NCI-H1694 (cell line): ENCODE measurements around the gene MED27.

Source experiments
- DNase-seq: peaks from one replicate; lab custom pipeline; 2025; lab: John Stamatoyannopoulos, UW

MED27 gene

DNA sequence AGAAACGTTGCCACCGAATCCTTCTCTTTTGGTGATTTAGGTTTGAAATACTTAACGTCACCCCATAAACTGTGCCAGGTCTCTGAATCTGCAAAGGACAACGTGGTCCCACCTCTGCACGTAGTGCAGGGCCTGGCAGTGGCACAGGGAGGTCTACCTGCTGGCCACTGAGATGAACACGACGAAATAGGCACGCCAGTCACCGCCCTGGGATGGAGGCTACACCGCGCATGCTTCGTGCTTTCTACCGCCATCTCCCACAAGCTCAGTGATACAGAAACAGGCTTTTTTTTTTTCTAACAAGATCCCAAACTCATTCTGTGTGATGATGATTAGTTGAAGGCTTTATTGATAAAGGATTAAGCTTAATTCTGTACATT lies 199.8 kb downstream of the MED27 start:
- DNase-seq = no peak

DNA sequence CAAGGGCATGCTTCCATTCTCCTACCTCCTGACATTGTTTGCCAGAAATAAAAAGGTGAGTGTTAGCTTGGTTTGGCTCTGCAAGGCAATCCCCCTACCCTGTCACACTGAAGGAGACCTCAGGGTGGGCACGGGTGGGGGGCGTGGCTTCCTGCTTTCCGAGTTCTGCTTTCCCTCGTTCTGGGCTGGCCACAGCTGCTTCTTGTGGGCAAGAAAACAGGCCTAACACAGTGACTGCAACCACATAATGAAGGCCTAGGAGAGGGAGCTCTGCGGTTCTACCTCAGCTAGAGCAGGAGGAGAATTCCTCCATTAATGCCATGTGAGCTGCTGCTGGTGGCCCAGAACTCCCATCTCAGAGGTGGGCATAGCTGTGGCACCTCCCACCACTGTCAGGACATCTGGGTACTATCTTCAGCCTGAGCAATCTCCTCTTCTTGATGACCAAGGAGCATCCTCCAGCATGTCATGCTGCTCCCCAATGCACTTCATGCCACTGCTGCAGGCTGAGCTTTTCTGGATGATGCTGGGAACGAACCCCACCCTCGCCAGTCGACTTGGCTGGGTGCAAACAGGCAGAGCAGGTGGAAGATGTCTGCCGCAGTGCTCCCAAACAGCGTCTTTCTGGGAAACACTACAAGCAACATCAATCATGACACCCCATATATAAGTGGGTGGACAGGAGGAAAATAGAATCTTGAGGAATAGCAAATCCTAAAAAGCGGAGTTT lies 200.3 kb downstream of the MED27 start:
- DNase-seq = no peak

DNA sequence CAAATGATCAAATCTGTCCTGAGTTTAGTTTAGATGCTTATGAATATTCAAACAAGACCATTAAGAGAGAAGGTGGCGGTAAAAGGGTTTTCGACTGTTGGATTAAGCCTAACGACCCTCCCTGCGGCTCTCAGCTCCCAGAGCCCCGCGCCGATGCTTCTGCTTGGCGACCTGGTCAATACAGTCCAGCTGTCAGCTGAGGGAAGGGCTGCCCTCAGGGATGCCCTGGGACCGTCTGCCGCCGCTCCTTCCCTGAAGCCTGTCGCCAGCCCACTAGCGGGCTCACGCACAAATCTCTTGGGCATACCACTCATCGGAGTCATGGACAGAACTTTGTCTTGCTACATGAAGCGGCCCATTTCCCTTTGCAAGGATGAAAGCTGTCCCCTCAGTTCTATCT lies 203.2 kb downstream of the MED27 start:
- no peak for DNase-seq

DNA sequence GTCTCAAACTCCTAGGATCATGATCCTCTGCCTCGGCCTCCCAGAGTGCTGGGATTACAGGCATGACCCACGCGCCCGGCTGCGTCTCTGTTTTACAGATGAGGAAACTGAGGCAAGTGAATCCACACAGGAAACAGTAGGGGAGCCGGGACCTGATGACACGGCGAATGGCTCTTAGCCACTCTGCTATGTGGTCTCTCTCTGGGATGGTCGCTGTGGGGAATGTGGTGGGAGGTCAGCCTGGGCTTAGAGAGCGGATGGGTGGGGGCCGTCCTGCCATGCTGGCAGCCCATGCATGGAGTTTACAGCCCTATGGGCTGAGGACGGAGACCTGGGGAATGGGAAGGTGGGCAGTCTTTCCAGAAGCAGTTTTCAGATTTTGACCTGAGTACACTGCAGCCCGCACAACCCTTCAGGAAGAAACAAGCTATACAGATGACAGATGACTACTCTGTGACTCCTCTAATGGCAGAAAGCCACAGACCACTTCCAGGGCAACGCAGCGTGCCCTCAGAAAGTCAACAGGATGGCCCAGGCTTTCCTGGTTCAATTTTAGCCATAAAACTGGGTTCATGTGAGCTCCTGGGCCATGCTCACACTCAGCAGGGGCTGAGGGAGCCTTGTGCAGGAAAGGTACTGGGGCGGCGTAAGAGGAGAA lies 203.7 kb downstream of the MED27 start:
- no peak for DNase-seq

DNA sequence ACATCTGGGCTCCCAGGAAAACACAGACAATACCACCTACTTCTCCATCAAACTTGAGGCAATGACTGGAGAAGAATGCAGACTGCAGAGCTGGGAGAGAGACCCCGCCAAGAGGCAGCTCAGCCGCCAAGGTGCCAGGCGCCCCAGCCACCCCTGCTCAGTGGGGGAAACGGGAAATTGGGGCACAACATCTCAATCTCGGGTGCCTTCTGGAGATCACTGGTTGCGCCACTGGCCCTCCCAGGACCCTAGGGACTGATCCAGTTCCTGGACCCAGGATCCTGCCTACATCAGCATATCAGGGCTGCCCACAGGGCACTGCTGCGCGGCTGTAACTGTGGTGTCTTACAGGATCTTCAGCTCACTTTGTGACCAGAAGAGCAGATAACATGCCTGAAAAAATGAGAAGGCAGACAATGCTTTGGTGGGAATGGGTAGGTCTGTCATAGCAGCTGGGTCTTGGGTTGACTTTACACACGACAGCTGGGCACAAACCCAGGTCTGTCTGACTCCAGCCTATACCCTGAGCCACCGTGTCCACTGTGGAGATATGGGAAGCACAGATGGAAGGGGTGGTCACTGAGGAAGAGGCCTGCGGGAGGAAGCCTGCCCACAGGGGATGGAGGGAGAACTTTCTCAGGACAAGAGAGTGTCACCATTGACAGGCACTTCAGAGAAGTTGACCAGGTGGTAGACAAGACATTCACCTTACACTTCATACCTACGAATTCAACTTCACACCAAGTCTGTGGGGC lies 204.6 kb downstream of the MED27 start:
- no peak for DNase-seq

DNA sequence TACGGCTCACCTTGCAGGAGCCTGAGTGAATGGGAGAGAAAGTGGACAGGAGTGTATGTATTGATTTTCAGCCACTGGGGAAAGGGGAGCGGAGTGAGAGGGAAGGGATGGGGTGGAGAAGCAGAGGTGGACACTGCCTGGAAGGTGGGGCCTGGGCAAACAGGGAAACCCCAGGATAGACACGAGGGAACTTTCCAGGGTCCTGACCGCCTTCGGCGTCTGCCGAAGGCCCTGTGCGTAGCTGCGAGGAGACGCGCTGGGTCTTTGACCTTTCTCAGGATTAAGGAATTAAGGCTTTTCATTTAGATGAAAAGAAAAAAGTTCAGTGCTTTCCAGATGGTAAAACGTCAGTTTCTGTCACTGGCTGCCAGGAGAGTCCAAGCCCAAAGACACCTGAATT lies 205.2 kb downstream of the MED27 start:
- no peak for DNase-seq

DNA sequence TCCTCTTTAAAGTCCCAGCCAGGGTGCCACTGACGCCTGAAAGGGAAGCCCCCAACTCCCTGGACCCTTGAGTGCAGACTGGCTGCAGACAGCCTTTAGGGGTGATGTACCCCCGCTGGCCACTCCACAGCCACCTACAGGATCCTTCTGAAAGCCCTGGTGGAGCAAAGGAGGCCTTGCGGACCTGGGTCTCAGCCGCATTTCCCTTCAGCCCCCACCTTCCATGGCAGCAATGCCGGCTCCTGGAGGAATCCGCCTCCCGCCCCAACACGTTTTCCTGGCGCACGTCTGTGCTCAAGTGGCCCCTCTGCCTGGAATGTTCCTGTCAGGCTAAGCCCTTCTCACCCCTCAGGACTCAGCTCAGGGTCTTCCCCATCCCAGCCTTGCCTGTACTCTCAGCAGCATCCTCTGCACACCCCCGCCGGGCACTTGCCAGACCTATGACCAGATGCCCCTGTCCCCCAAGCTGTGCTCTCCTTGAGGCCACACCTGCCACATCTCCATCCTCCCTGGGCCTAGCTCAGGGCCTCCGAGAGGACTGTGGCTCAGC lies 205.7 kb downstream of the MED27 start:
- no peak for DNase-seq

DNA sequence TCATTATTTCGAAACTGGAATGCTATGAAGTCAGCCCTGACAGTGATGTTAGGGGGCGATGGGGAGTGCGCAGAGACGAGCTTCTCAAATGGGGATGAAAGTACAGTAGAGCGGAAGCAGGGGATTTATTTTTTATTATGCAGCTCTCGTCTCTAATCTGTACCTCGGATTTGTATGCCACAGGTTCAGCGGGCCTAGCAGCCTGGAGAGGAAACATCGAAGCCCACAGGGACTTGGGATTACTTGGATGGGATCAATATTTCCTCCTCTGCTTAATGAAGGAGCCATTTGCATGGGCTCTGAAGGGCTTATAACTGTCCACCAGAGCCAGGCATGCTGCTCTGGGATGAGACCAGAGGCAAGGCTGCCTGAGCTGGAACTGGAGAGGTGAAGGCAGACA lies 206.3 kb downstream of the MED27 start:
- no peak for DNase-seq

DNA sequence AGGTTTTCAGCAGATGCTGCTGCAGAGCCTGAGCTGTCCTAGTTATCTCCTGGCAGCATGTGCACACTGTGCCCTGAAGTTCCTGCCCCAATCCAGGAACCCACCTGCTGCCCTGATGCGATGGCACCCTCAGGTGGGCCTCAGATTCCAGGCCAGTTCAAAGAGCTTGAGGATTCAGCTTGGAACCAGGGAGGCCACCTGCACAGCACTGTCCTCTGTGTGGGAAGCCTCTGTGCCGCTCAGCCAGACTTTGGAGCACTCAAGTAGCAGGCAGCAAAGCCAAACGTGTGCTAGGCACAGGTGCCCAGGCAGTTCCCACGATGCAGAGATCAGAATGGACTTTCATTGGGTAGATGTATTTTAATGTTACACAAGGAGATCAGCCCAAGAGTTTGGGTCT lies 207.0 kb downstream of the MED27 start:
- no peak for DNase-seq

DNA sequence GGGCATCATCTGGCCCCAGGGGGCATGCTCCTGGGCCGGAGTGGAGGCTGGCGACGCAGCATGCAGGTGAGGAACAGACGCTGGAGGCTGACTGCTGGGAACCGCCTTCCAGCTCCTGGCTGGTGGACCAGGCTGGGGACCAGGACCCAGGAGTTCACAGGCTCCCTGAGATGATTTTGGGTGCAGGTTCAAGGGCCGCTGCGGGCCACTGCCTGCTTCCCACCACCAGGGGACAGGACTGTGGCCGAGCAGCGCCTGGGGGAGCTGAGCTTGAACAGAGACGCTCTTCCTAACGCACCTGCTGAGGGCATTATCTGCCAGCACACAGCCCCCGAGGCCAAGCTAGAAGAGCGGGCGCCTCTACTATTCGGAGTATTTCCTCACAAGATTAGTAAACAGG lies 207.7 kb downstream of the MED27 start:
- no peak for DNase-seq

DNA sequence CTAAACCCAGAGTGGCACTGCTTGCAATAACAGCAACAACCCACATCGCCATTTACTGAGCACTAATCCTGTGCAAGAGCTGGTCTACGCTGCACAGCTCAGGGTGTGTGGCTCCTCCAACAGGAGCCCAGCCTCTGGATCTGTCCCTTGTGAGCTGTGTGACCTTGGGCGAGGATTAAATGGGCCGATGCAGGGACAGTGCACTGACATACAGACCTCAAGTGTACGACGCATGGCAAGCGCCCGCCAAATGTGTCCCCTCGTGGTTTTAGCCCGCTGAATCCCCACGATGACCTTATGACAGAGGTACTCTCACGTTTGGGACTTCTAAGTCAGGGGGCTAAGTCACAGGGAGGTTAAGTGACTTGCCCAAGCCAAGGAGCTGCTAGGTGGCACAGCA lies 209.5 kb downstream of the MED27 start:
- DNase-seq = no peak

DNA sequence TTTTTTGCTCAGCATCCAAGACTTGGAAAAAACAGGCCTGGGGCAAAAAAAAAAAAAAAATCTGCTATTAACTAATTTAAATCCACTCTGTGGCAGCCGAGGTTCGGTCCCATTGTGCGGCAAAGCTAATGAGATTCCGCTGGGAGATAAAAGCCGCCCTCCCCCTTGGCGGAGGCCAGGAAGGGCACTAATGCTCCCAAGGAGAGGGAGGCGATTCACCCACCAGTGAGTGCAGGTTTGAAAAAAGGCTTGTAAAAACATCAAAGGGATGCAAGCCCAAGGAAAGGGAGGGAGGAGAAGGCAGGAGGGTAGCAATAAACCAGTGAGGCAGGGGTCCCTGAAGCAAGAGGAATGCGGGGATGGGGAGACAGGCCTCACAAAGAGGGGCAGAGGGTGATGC lies 210.3 kb downstream of the MED27 start:
- no peak for DNase-seq

DNA sequence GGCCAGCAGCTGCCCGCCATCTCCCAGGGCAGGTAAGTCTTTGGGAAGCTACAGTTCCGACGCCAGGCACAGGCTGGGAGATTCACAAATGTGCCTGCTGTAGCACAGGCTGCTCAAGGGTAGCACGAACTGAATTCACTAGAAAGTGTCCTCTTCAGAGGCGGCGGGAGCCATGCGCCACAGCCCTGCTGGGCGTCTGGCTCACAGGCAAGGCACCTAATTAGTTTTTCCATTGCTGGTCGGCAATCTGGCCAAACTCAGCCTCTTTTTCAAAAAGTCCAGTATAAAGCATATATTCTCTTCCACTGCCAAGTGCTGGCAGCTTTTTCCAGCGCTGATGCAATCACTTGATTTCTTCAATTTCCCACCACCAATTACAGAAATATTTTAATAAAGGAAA lies 210.9 kb downstream of the MED27 start:
- DNase-seq = peak; percentile 20

DNA sequence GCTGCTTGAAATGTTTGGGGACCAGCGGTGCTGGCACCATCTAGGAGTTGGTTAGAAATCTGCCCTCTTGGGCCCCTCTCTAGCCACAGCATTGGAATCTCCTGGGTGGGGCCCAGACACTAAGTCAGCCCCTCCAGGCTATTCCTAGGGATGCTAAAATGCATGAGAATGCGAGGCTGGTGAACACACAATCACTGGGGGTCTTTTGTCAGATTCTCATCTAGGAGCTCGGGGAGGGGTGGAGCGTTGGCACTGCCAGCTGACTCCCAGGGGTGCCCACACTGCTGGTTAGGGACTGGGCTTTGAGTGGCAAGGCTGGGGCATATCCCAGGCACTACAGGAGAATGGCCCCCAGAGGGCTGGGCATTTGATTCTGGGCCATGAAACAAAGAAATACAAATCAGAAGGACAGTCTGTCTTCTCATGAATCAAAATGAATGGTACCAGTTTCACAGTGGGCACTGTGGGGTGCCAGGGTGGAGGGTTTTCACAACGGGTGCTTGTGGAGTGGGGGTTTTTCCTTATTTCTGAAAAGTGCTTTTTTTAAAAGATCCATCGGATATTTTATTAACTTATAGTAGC lies 212.0 kb downstream of the MED27 start:
- DNase-seq = no peak

DNA sequence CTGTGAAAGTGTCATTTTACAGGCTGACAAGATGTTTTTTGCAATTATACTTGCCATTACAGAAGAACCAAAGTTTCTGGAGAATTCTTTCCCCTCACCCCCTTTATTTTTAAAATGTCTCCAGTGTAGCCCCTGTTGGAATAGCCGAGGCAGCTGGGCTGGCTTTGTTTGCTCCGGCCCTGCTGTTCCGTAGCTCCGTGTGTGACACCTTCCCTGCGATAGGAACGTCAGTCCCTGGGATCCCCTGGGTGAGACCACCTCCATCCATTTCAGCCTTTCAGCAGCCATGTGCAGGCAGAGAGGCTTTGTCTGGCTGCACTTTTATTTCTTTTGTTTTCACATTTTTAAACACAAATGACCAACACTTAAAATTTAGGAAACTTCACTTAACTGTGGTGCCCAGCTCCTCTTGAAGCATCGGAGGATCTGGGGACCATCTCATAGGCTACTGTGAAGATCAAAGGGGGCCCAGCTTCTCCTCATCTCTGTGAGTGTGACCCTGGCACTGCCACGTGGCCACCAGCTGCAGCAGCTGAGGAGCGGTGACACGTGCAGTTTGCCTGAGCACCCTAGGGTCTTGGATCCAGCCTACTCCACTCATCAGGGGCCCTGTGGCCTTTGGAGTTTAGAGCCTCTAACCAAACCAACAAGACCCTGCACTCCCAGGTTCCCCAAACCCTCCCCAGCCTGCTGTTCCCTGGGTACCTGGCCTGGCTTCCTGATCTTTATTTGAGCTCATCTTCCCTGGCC lies 214.0 kb downstream of the MED27 start:
- DNase-seq = no peak

DNA sequence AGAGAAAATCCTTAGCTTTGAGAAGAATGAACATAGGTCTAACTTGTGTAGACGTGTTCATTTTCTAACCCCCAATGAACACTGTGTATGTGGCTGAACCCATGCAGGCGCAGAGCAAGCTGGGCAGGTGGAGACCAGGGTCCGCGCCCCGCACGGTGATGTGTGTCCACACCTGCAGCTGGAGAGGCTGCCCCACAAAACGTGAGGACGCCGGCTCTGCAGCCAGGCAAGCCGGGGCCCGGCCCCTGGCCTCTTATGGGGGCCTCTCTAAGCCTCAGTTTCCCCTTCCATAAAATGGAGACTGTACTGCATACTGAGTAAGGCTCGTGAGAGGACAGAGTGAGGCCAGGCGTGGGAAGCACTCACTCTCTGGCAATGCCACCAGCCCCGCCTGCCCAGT lies 215.1 kb downstream of the MED27 start:
- DNase-seq = no peak

DNA sequence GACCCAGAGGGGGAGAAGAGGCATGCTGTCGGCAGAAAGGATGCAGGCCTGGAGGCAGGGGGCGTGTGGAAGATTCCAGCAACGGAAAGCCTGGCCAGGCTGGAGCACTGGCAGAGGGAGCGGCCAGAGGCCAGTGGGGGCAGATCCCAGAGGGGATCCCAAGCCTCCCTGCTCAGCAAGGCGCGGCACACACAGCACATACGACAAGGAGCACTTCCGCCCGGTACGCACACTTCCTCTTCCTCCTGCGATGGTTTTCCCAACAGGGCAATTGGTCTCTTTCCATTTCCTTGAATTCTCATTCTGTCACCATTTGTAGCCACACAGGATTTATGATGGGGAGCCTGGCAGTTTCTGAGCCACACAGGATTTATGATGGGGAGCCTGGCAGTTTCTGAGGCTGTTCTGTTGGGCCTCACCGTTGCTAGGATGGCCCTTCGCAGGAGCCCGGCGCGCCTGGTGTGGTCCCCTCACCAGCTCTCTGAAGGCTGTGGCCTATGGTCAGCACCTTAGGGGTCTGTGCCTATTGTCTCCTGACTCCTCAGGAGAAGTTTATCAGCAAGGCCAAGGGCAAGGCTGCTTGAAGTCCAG lies 216.3 kb downstream of the MED27 start:
- no peak for DNase-seq

DNA sequence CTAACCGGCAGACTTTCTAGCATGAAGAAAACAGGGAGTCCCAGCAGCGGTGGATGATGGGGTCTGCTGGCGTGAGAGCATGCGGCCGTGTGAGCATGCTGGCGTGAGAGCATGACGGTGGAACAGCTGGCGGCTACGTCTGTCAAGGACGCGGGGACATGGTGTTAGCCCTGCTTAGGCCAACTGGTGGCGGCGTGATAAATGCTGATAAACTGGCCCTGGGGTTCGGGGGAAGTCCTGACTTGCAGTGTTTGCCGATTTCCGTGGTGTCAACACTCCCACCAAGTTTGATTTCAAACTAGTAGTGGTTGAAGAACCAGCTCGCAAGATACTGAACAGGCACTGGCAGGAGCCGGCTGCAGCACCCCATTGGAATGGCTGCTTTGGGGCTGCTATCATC lies 217.4 kb downstream of the MED27 start:
- no peak for DNase-seq

DNA sequence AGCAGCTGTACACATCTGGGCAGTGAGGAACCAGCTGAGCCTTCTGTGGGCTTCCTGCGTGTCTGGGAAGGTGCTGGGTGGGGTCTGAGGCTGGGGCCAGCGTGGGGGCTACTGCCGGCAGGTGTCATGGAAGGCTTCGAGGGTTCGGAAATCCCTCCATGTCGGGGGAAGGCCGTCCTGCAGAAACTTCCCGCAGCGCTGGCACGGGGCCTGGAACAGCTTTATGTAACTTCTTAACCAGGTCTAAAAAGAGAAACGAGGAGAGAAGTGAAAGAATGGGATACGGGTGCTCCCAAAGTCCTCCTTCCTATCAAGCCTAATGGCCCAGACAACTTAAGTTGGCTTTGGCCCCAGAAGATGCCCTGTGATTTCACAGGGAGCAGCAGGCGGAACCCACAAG lies 219.2 kb downstream of the MED27 start:
- no peak for DNase-seq

DNA sequence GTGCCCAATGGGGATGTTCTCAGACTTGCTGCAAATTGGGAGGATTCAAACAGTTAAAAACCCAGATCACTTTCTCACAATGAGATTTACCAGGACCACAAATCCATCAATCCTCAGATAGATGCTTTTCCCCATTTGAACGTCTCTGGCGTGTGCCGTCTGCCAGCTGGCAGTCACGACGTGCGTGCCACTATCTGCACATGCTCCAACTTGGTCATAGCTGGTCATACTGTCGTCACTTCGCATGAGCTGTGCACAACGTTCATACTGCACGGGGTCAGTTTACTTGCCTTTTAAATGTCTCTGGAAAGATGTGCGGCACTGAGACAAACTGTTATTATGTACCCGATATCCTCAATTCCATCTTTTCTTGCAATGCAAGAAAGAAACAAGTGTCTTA lies 221.5 kb downstream of the MED27 start:
- DNase-seq = no peak

DNA sequence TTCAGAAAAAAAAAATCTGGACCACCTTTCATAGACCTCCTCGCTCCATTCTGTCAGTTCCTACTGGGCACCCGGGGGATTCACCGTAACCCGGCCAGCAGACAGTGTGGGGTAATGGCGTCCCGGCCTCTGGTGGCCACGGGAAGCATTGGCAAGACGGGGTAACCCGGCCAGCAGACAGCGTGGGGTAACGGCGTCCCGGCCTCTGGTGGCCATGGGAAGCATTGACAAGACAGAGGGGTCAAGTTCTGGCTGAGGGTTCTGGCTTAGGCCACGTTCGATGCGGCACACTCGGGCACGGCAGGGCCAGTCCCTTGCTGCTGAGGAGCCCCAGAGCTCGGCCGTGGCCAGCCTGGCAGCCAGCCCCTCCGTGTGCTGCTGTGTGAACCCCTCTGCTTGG lies 223.6 kb downstream of the MED27 start:
- DNase-seq = no peak
